ENCODE data around the gene GTF3A. TPM values are rescaled to one million over a fixed set of nuclear protein-coding genes. Genes with fewer than 3 reads are reported as not detected.

GTF3A gene
- total RNA-seq, 1 donor from 2014 or later = 91.3 TPM

GRCh38 chr13:27449081-27449603, 24.7 kb downstream of the GTF3A start:
- peak; percentile 16 for DNase-seq

- peak; percentile 98 for DNase-seq
These were observed 25.8 kb downstream of the GTF3A start, which contains the start of gene MTIF3 for GRCh38 chr13:27449936-27450828. MTIF3 (minus strand) TSS chr13:27450564; CDS start chr13:27440448, 10,116 bp downstream.

- DNase-seq = peak; percentile 54
These were observed 26.6 kb downstream of the GTF3A start for GRCh38 chr13:27450921-27451471.

- no peak for DNase-seq
These were observed 31.0 kb downstream of the GTF3A start for GRCh38 chr13:27455331-27455855.

GRCh38 chr13:27461940-27462584, 37.6 kb downstream of the GTF3A start:
- no peak for DNase-seq

- peak; percentile 29 for DNase-seq
These were observed 39.1 kb downstream of the GTF3A start for GRCh38 chr13:27463500-27463899.

- peak; percentile 16 for DNase-seq
These were observed 41.2 kb downstream of the GTF3A start for GRCh38 chr13:27465611-27466010.

- no peak for DNase-seq
These were observed 42.1 kb downstream of the GTF3A start for GRCh38 chr13:27466513-27466912.

- DNase-seq = no peak
These were observed 45.8 kb downstream of the GTF3A start for GRCh38 chr13:27470075-27470820.

- no peak for DNase-seq
These were observed 48.0 kb downstream of the GTF3A start for GRCh38 chr13:27472441-27472840.

GRCh38 chr13:27472941-27473340, 48.5 kb downstream of the GTF3A start:
- no peak for DNase-seq

GRCh38 chr13:27474751-27475268, 50.4 kb downstream of the GTF3A start:
- DNase-seq = no peak

GRCh38 chr13:27476943-27477703, 52.7 kb downstream of the GTF3A start:
- DNase-seq = no peak

- DNase-seq = no peak
These were observed 57.3 kb downstream of the GTF3A start for GRCh38 chr13:27481766-27482165.

- DNase-seq = no peak
These were observed 58.6 kb downstream of the GTF3A start for GRCh38 chr13:27482983-27483382.

GRCh38 chr13:27483421-27483820, 59.0 kb downstream of the GTF3A start:
- no peak for DNase-seq

All from tongue (tissue), 2 donors.